AG10803 (cell line): ENCODE measurements around the gene OSBPL5.

Experiments
- DNase-seq: peaks from one replicate; pipeline ENCODE4 v3.0.0; 2010; ENCODE audit warnings: low read depth
- H3K4me3 ChIP-seq: 2 replicates; pipeline ENCODE4 v1.5.1; 2011; ENCODE audit warnings: mild to moderate bottlenecking, low read length, control low read depth
- CTCF ChIP-seq: conservative IDR thresholded peaks from 2 replicates; pipeline ENCODE4 v1.5.1; 2011; ENCODE audit warnings: mild to moderate bottlenecking, low read length, control low read depth, inconsistent platforms

The OSBPL5 gene

DNA sequence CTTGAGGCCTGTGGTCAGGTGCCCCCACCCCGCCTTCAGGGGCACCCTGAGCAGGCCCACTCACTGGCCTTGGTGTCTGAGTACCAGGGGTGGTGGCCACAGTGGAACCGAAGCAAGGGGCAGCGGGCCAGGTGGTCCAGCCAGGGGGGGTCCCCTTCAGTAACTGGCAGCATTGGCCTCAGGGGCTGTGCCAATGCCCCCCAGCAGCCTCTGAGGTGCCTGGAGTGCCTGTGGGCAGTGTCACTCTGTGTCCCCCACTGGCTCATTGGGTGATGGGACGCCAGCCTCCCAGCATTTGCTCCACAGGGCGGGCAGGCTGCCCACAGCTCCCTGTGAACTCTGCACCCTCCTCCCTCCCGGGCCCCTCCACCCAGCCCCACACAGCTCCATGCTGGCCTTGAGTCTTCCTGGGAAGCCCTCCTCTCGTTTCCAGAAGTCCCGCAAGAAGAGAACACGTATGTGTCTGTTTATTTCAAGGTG lies 78.4 kb downstream of the OSBPL5 start:
- no peak for TF ChIP-seq CTCF
- no peak overlapping the region for H3K4me3 ChIP-seq
- no peak for DNase-seq

GRCh38 chr11:3086114-3086513 lies 79.0 kb downstream of the OSBPL5 start:
- no peak overlapping the region for H3K4me3 ChIP-seq
- DNase-seq, result no peak
- TF ChIP-seq CTCF, result no peak

DNA sequence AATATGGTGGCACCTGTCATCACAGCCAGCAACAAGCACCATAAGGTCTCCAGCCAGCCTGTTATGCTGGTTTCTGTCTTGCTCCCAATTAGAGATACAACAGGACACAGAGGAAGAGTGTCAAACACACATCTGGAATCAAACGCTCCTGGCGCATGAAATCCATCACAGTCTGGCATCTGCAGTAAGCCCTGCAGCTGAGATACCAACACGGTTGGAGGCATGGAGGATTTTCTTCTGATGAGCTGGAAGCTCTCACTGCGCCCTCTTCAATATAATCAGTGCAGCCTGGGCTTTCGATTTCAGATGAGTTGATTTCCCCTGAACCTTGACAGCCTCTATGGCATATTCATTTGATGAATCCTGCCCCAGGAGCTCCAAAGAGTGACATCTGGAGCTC lies 80.1 kb downstream of the OSBPL5 start:
- no peak for DNase-seq
- no peak for TF ChIP-seq CTCF
- no peak overlapping the region for H3K4me3 ChIP-seq

- no peak for DNase-seq
- no peak overlapping the region for H3K4me3 ChIP-seq
- no peak for TF ChIP-seq CTCF
Measured at GRCh38 chr11:3083321-3083720, 81.8 kb downstream of the OSBPL5 start.

DNA sequence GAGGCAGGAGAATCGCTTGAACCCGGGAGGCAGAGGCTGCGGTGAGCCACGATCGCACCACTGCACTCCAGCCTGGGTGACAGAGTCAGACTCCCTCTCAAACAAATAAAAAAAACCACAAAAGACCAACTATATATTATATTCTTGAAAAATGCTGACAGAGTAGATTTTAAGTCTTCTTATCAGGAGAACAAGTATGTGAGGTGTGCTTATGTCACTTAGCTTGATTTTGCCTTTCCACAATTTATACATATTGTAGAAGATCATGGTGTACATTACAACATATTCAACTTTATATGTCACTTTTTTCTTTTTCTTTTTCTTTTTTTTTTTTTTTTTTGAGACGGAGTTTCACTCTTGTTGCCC lies 83.7 kb downstream of the OSBPL5 start:
- TF ChIP-seq CTCF, result no peak
- no peak overlapping the region for H3K4me3 ChIP-seq
- DNase-seq, result no peak

DNA sequence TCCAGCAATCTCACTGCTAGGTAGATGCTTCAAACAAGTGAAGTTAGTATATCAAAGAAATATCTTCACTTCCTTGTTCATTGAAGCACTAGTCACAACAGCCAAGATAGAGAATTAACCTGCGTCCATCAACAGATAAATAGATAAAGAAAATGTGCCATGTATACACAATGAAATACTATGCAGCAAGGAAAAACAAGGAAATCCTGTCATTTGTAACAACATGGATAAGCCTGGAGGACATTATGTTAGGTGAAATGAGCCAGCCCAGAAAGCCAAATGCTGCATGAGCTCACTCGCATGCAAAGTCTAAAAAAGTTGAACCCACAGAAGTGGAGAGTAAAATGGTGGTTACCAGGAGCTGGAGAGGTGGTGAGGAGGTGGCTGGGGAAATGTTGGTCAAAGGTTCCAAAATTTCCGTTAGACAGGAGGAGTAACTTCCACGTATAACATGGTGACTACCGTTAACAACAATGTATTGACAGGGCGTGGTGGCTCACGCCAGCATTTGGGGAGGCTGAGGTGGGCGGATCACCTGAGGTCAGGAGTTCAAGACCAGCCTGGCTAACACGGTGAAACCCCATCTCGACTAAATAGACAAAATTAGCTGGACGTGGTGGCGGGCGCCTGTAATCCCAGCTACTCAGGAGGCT lies 84.3 kb downstream of the OSBPL5 start:
- no peak for DNase-seq
- no peak overlapping the region for H3K4me3 ChIP-seq
- TF ChIP-seq CTCF, result no peak

DNA sequence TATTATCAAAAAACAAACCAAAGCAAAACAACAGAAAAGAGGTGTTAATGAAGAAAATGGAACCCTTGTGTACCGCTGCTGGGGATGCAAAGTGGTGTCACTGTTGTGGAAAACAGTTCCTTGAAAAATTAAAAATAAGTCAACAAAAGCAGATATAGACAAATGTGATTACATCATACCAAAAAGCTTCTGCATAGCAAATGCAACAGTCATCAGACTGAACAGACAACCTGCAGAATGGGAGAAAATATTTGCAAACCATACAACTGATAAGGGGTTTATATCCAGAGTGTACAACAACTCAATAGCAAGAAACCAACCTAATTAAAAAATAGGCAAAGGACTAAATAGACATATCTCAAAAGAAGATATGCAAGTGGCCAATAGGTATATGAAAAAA lies 85.0 kb downstream of the OSBPL5 start:
- H3K4me3 ChIP-seq, result no peak overlapping the region
- no peak for TF ChIP-seq CTCF
- no peak for DNase-seq
